Renal pelvis (tissue), 4 donors: Measurements from ENCODE around the gene TSACC. TPM values are rescaled to one million over a fixed set of nuclear protein-coding genes. Genes with fewer than 3 reads are reported as not detected.

Source experiments
- DNase-seq: peaks from one replicate; pipeline ENCODE4 v3.0.0-alpha.2; 2013
- polyA plus RNA-seq, 3 donors: library from polyadenylated mRNA; unstranded; fragments of 120-200 nt; gene quantifications; one replicate each; pipeline ENCODE4 v1.2.1, GENCODE V29; 2013; ENCODE audit not compliant: insufficient read length in 3 of 3

TSACC gene
- polyA plus RNA-seq, 3 donors, result 0.97 to 2.0 (median 1.3) TPM

GRCh38 chr1:156392452-156392853 lies 54.1 kb downstream of the TSACC start:
- DNase-seq, result no peak

- DNase-seq, result no peak
Observed at GRCh38 chr1:156393095-156393494, 54.8 kb downstream of the TSACC start.

DNA sequence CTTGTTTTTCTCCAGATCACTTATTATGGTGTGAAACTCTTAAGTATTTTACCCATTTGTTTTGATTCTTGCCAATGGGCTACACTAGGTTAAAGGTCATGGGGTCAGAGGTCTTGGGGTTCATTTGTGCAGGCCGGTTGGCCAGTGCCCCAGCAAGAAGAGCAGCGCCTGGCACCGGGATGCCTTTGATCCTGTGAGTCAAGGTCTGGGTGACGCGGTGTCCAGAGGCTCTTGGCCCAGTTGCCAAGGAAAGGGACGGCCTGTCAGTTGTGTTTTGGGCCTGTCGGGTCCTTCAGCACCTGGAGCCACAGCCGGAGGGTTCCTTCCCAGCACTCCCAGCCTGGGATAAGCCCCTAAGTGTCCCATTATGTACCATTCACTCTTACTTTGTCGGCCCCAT lies 55.8 kb downstream of the TSACC start:
- no peak for DNase-seq

DNA sequence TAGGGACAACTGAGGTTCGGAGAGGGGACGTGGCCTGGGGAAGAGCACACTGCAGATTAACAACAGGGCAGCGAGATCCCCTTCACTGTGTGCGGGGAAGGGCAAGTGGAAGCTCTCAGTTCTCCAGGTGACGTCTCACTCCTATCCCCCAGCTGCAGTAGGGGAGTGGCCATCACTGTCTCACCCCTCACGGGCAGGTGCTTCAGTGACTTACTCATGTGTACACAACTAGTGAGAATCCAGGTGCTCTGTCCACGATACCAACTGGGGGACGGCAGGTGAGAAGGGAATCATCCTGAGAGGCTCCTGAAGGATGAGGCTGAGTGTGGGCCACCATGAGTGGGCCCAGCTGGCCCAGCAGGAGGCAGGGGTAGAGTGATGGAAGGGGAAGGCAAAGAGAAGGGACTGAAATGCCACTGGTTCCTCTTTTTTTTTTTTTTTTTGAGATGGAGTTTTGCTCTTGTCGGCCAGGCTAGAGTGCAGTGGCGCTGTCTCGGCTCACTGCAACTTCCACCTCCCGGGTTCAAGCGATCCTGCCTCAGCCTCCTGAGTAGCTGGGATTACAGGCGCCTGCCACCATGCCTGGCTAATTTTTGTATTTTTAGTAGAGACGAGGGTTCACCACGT lies 56.6 kb downstream of the TSACC start:
- no peak for DNase-seq

Other genes starting within 250 kb of the TSACC start
- 100 to 1,000 TPM in 2 of 3 donors, 10 to 100 TPM in 1; 84.6 to 104 (median 103) TPM for gene LMNA, start 223.8 kb upstream of the TSACC start, polyA plus RNA-seq
- 10 to 100 TPM; 21.2 to 27.5 (median 21.3) TPM for gene SEMA4A, start 184.9 kb upstream of the TSACC start, polyA plus RNA-seq
- gene SLC25A44, start 144.4 kb upstream of the TSACC start, polyA plus RNA-seq, result 10 to 100 TPM; 28.4 to 38.0 (median 29.6) TPM
- gene PMF1, start 125.5 kb upstream of the TSACC start, polyA plus RNA-seq, result 100 to 1,000 TPM in 1 of 3 donors, 10 to 100 TPM in 2; 89.6 to 102 (median 99.1) TPM
- gene BGLAP, start 96.3 kb upstream of the TSACC start, polyA plus RNA-seq, result 1 to 10 TPM; 1.7 to 8.8 (median 8.0) TPM
- gene PAQR6, start 90.5 kb upstream of the TSACC start, polyA plus RNA-seq, result 1 to 10 TPM; 5.0 to 7.1 (median 7.1) TPM
- gene SMG5, start 55.7 kb upstream of the TSACC start, polyA plus RNA-seq, result 10 to 100 TPM; 70.9 to 75.4 (median 72.9) TPM
- gene TMEM79, start 54.2 kb upstream of the TSACC start, polyA plus RNA-seq, result 1 to 10 TPM; 6.9 to 8.4 (median 7.3) TPM
- gene GLMP, start 42.8 kb upstream of the TSACC start, polyA plus RNA-seq, result 10 to 100 TPM; 63.9 to 71.9 (median 66.9) TPM
- not detected for gene VHLL, start 39.2 kb upstream of the TSACC start, polyA plus RNA-seq
- gene CCT3, start 234 bp upstream of the TSACC start, polyA plus RNA-seq, result 100 to 1,000 TPM; 297 to 392 (median 363) TPM
- 10 to 100 TPM; 13.6 to 26.0 (median 21.5) TPM for gene RHBG, start 30.7 kb downstream of the TSACC start, polyA plus RNA-seq
- 10 to 100 TPM; 25.9 to 29.3 (median 26.8) TPM for gene MEF2D, start 162.2 kb downstream of the TSACC start, polyA plus RNA-seq
- 10 to 100 TPM; 14.1 to 17.0 (median 14.8) TPM for gene IQGAP3, start 234.0 kb downstream of the TSACC start, polyA plus RNA-seq
- gene TTC24, start 241.2 kb downstream of the TSACC start, polyA plus RNA-seq, result 1 to 10 TPM; 1.0 to 2.2 (median 1.1) TPM